Aorta (tissue), 5 donors: ENCODE measurements around the gene KCNJ12. TPM values are rescaled to one million over a fixed set of nuclear protein-coding genes. Genes with fewer than 3 reads are reported as not detected.

ENCODE experiments used
- ATAC-seq: fragments of 200-7000 bp; cut with Tn5 transposase; one replicate; pipeline ENCODE4 v1.9.1; 2022; ENCODE audit warnings: moderate library complexity; ENCODE audit not compliant: low FRiP score
- DNase-seq, 2 donors: peaks; one replicate each; pipeline ENCODE4 v3.0.0-alpha.2; 2020
- H3K27ac ChIP-seq, 2 donors: one replicate each; pipeline ENCODE4 v1.5.1; 2013; ENCODE audit warnings: low read length in 2 of 2, mild to moderate bottlenecking in 2 of 2, moderate library complexity in 2 of 2, control low read depth in 1 of 2, inconsistent platforms in 1 of 2, low read depth in 1 of 2
- H3K27me3 ChIP-seq, 2 donors: one replicate each; pipeline ENCODE4 v1.6.1; 2013; ENCODE audit warnings: control low read depth in 1 of 2, low read length in 1 of 2, mild to moderate bottlenecking in 1 of 2, moderate library complexity in 1 of 2; ENCODE audit not compliant: insufficient read depth in 2 of 2, control insufficient read depth in 1 of 2
- H3K36me3 ChIP-seq, 2 donors: one replicate each; pipeline ENCODE4 v1.6.1; 2013; ENCODE audit warnings: control low read depth in 1 of 2, low read length in 1 of 2, mild to moderate bottlenecking in 1 of 2; ENCODE audit not compliant: insufficient read depth in 2 of 2, control insufficient read depth in 1 of 2
- H3K4me1 ChIP-seq, 2 donors: one replicate each; pipeline ENCODE4 v1.6.1; 2013; ENCODE audit warnings: low read length in 2 of 2, control low read depth in 1 of 2, mild to moderate bottlenecking in 1 of 2, moderate library complexity in 1 of 2; ENCODE audit not compliant: insufficient read depth in 2 of 2, control insufficient read depth in 1 of 2
- H3K4me3 ChIP-seq, 2 donors: one replicate each; pipeline ENCODE4 v1.5.1; 2013; ENCODE audit warnings: low read length in 2 of 2, control low read depth in 1 of 2, mild to moderate bottlenecking in 1 of 2
- H3K9me3 ChIP-seq: one replicate; pipeline ENCODE4 v1.6.1; 2013; ENCODE audit warnings: mild to moderate bottlenecking, low read length; ENCODE audit not compliant: control insufficient read depth
- WGBS, 2 donors: extraction: QIAGEN DNeasy Blood & Tissue Kit; methylation state at CpG; one replicate each; pipeline ENCODE4 v1.1.7; 2013; 5-methylcytosine and 5-hydroxymethylcytosine counted together
- intact Hi-C, 2 donors: fragments of 100-400 bp; cut with DNase I; formaldehyde crosslinking; loops; one replicate each; pipeline versions ENCODE4 v1.14.2 to v1.15.0; 2022
- polyA plus RNA-seq, 2 donors: library from polyadenylated mRNA; stranded (reverse); fragments of 200-250 nt; gene quantifications; one replicate each; pipeline ENCODE4 v1.2.3, GENCODE V29; 2013
- total RNA-seq, 2 donors: library from RNA; stranded (reverse); fragmentation: NEBNext Ultra II Directional; extraction: Animal tissue kit (Norgen Biotek cat#: 25700); gene quantifications; one replicate each; pipeline ENCODE4 v1.2.1, GENCODE V29; 2021
- donor health status: healthy with polysubstance abuse.
- donor health status: Bipolar disorder and iron deficiency.
- donor health status: DM: no; HTN: no; CAD: no.
- donor health status: DM: no; HTN: no; CAD: no.
- donor health status: DM: yes; HTN: yes; CAD: no.

Gene KCNJ12
- total and polyA plus RNA-seq, 4 donors = 0.13 to 4.0 (median 2.9) TPM; not detected in 1

- no peak for ATAC-seq
Measured at GRCh38 chr17:21466550-21466949, 90.4 kb downstream of the KCNJ12 start.

GRCh38 chr17:21467196-21467595, 91.0 kb downstream of the KCNJ12 start:
- Histone ChIP-seq H3K27me3 (no peaks in the 10 kb centered on the region), H3K27ac (no peak overlapping the region), H3K36me3 (no peaks in the 10 kb centered on the region), H3K4me3 (no peak overlapping the region), H3K9me3 (no peaks in the 10 kb centered on the region), H3K4me1 (no peaks in the 10 kb centered on the region)
- DNase-seq = no peak
- intact Hi-C loops = no loop called here
- no peak for ATAC-seq
- 81 to 82% methylated on average over 7 of the region's 7 CpGs for whole genome bisulfite sequencing, 2 donors

More at GRCh38 chr17:21466550-21466949, 90.4 kb downstream of the KCNJ12 start:
- Histone ChIP-seq H3K9me3 (no peaks in the 10 kb centered on the region), H3K4me3 (no peak overlapping the region), H3K27ac (no peak overlapping the region), H3K36me3 (no peaks in the 10 kb centered on the region), H3K4me1 (no peaks in the 10 kb centered on the region), H3K27me3 (no peaks in the 10 kb centered on the region)
- 91% methylated on average over 11 of the region's 11 CpGs for WGBS, 2 donors
- no peak for DNase-seq
- intact Hi-C loops = no loop called here

- Histone ChIP-seq H3K27me3 (no peaks in the 10 kb centered on the region), H3K36me3 (no peaks in the 10 kb centered on the region), H3K9me3 (no peaks in the 10 kb centered on the region), H3K27ac (no peak overlapping the region), H3K4me1 (no peaks in the 10 kb centered on the region), H3K4me3 (no peak overlapping the region)
- no peak for ATAC-seq
- DNase-seq = no peak
- intact Hi-C loops = no loop called here
- WGBS, 2 donors = 90 to 94% methylated on average over 13 of the region's 13 CpGs
Measured at GRCh38 chr17:21467739-21468490, 91.8 kb downstream of the KCNJ12 start.

Other genes starting within 250 kb of the KCNJ12 start
- gene DHRS7B, start 249.4 kb upstream of the KCNJ12 start, total RNA-seq = 10 to 100 TPM; 16.9 to 21.8 TPM
- 10 to 100 TPM in 1 of 2 donors, 1 to 10 TPM in 1; 8.1 to 19.5 TPM for gene DHRS7B, start 249.4 kb upstream of the KCNJ12 start, polyA plus RNA-seq
- 10 to 100 TPM; 16.8 to 17.7 TPM for gene TMEM11, start 162.2 kb upstream of the KCNJ12 start, total RNA-seq
- 10 to 100 TPM; 18.1 to 24.5 TPM for gene TMEM11, start 162.2 kb upstream of the KCNJ12 start, polyA plus RNA-seq
- 10 to 100 TPM in 1 of 2 donors, 1 to 10 TPM in 1; 7.2 to 13.4 TPM for gene NATD1, start 122.9 kb upstream of the KCNJ12 start, total RNA-seq
- 1 to 10 TPM; 3.6 to 6.2 TPM for gene NATD1, start 122.9 kb upstream of the KCNJ12 start, polyA plus RNA-seq
- gene MAP2K3, start 91.6 kb upstream of the KCNJ12 start, total RNA-seq = 10 to 100 TPM; 58.7 to 82.6 TPM
- gene MAP2K3, start 91.6 kb upstream of the KCNJ12 start, polyA plus RNA-seq = 10 to 100 TPM; 21.8 to 41.4 TPM